GM23338 (cell line): ENCODE data around the gene PRELID1. TPM values are rescaled to one million over a fixed set of nuclear protein-coding genes. Genes with fewer than 3 reads are reported as not detected.
"Not testable (repeated sequence)": the region's sequence is repeated elsewhere in the genome, so short reads cannot be mapped to it uniquely, and the experiment has no call there.

Experiments used
- ATAC-seq: fragments of 200-7000 bp; cut with Tn5 transposase; 3 replicates; pipeline ENCODE4 v1.9.1; 2020
- DNase-seq: peaks from one replicate; pipeline ENCODE4 v3.0.0-alpha.2; 2015; ENCODE audit warnings: low spot score
- H2AFZ ChIP-seq: fragments of 200-600 bp; sonication (generic); 2 replicates; pipeline ENCODE4 v1.8.0; 2016; ENCODE audit warnings: antibody characterized with exemption, mild to moderate bottlenecking, moderate library complexity
- H3F3A ChIP-seq: fragments of 200-600 bp; sonication (generic); replicated peaks from 2 replicates; pipeline ENCODE4 v1.8.0; 2017; ENCODE audit warnings: antibody characterized with exemption, mixed run types, low read depth
- H3K27ac ChIP-seq: fragments of 200-600 bp; sonication (generic); 2 replicates; pipeline ENCODE4 v1.6.1; 2016; ENCODE audit warnings: low read depth
- H3K27me3 ChIP-seq: fragments of 200-600 bp; sonication (generic); 2 replicates; pipeline ENCODE4 v1.8.0; 2016; ENCODE audit warnings: mild to moderate bottlenecking, mixed run types, moderate library complexity; ENCODE audit not compliant: insufficient read depth
- H3K36me3 ChIP-seq: fragments of 200-600 bp; sonication (generic); 2 replicates; pipeline ENCODE4 v1.8.0; 2016; ENCODE audit warnings: mild to moderate bottlenecking; ENCODE audit not compliant: insufficient read depth
- H3K4me1 ChIP-seq: fragments of 200-600 bp; sonication (generic); 2 replicates; pipeline ENCODE4 v1.8.0; 2016; ENCODE audit warnings: mild to moderate bottlenecking, moderate library complexity; ENCODE audit not compliant: insufficient read depth
- H3K4me2 ChIP-seq: fragments of 200-600 bp; sonication (generic); 2 replicates; pipeline ENCODE4 v1.7.1; 2017; ENCODE audit warnings: mixed run types
- H3K4me3 ChIP-seq: fragments of 200-600 bp; sonication (generic); 2 replicates; pipeline ENCODE4 v1.6.1; 2016; ENCODE audit warnings: mixed run types
- H3K79me2 ChIP-seq: fragments of 200-600 bp; sonication (generic); replicated peaks from 2 replicates; pipeline ENCODE4 v1.8.0; 2017; ENCODE audit warnings: mild to moderate bottlenecking; ENCODE audit not compliant: insufficient read depth
- H3K9me2 ChIP-seq: fragments of 200-600 bp; sonication (generic); 2 replicates; pipeline ENCODE4 v1.8.0; 2017; ENCODE audit not compliant: insufficient read depth
- H4K20me1 ChIP-seq: fragments of 200-600 bp; sonication (generic); replicated peaks from 2 replicates; pipeline ENCODE4 v1.8.0; 2017; ENCODE audit warnings: mild to moderate bottlenecking; ENCODE audit not compliant: insufficient read depth
- H3K27ac Mint-ChIP-seq: 2 replicates; pipeline ENCODE4 v1.8.0; 2020; ENCODE audit warnings: inconsistent platforms, mild to moderate bottlenecking, moderate library complexity, mixed read lengths
- H3K27me3 Mint-ChIP-seq: 3 replicates; pipeline ENCODE4 v1.8.0; 2022; ENCODE audit warnings: low read depth, mild to moderate bottlenecking, moderate library complexity, mixed read lengths, inconsistent platforms; ENCODE audit not compliant: insufficient read depth, poor library complexity
- H3K36me3 Mint-ChIP-seq: 3 replicates; pipeline ENCODE4 v1.8.0; 2021; ENCODE audit warnings: low read depth, mild to moderate bottlenecking, inconsistent platforms, moderate library complexity, mixed read lengths
- H3K4me1 Mint-ChIP-seq: 3 replicates; pipeline ENCODE4 v1.8.0; 2020; ENCODE audit warnings: mild to moderate bottlenecking, inconsistent platforms, mixed read lengths
- H3K4me3 Mint-ChIP-seq: 3 replicates; pipeline ENCODE4 v1.8.0; 2021; ENCODE audit warnings: moderate library complexity, mild to moderate bottlenecking, inconsistent platforms, mixed read lengths
- H3K9me3 Mint-ChIP-seq: 3 replicates; pipeline ENCODE4 v1.8.0; 2020; ENCODE audit warnings: moderate library complexity, mild to moderate bottlenecking, inconsistent platforms, mixed read lengths
- CREB1 ChIP-seq: fragments of 250-450 bp; sonication (Bioruptor Pico); IDR thresholded peaks from 2 replicates; pipeline ENCODE4 v1.5.0; 2020; ENCODE audit warnings: low read depth, mild to moderate bottlenecking, moderate library complexity
- EZH2 ChIP-seq: fragments of 200-600 bp; sonication (generic); IDR thresholded peaks from one replicate; pipeline ENCODE4 v1.8.0; 2017; ENCODE audit warnings: antibody characterized with exemption, mild to moderate bottlenecking, low read depth; ENCODE audit not compliant: unreplicated experiment
- EZH2phosphoT487 ChIP-seq: fragments of 200-600 bp; sonication (generic); IDR thresholded peaks from one replicate; pipeline ENCODE4 v1.8.1; 2018; ENCODE audit warnings: antibody characterized with exemption; ENCODE audit not compliant: unreplicated experiment
- JUNB ChIP-seq: IDR thresholded peaks from one replicate; pipeline ENCODE4 v1.6.1; 2016; ENCODE audit warnings: antibody characterized with exemption; ENCODE audit not compliant: unreplicated experiment
- NANOG ChIP-seq: IDR thresholded peaks from 2 replicates; pipeline ENCODE4 v1.6.1; 2016; ENCODE audit warnings: antibody characterized with exemption, borderline replicate concordance
- ZNF114 ChIP-seq: fragments of 250-450 bp; sonication (Bioruptor Pico); IDR thresholded peaks from 2 replicates; pipeline ENCODE4 v1.5.0; 2020; ENCODE audit warnings: mild to moderate bottlenecking, moderate library complexity
- ZNF331 ChIP-seq: fragments of 250-450 bp; sonication (Bioruptor Pico); IDR thresholded peaks from 2 replicates; pipeline ENCODE4 v1.5.0; 2020; ENCODE audit warnings: low read depth, mild to moderate bottlenecking, moderate library complexity
- polyA plus RNA-seq: library from polyadenylated mRNA; unstranded; fragments of >200 nt; fragmentation: Nextera tagmentation; extraction: Ambion mirVana; gene quantifications from 2 replicates; pipeline ENCODE4 v1.2.1, GENCODE V29; 2016
- total RNA-seq: library from RNA; depleted of rRNA; stranded (reverse); fragments of >200 nt; shearing (Covaris generic); gene quantifications from 2 replicates; pipeline ENCODE4 v1.2.3, GENCODE V29; 2014
- TF ChIP-seq, protein P1 (sequence below), 2 experiments: fragments of 200-600 bp in 1 of 2; sonication (generic) in 1 of 2; conservative IDR thresholded peaks; 2 replicates each; pipeline versions ENCODE4 v1.5.1 to v1.6.1; 2016 to 2017; ENCODE audit warnings: antibody characterized with exemption in 2 of 2, low read depth in 2 of 2, mild to moderate bottlenecking in 2 of 2, moderate library complexity in 1 of 2
- TF ChIP-seq, protein P2 (sequence below): IDR thresholded peaks from one replicate; pipeline ENCODE4 v1.6.1; 2018; ENCODE audit warnings: antibody characterized with exemption; ENCODE audit not compliant: unreplicated experiment
- TF ChIP-seq, protein P3 (sequence below): IDR thresholded peaks from 2 replicates; pipeline ENCODE4 v1.6.1; 2016; ENCODE audit warnings: antibody characterized with exemption

PRELID1 gene
- total and polyA plus RNA-seq, 2 experiments from 2014 or later, result 328 to 349 TPM

DNA sequence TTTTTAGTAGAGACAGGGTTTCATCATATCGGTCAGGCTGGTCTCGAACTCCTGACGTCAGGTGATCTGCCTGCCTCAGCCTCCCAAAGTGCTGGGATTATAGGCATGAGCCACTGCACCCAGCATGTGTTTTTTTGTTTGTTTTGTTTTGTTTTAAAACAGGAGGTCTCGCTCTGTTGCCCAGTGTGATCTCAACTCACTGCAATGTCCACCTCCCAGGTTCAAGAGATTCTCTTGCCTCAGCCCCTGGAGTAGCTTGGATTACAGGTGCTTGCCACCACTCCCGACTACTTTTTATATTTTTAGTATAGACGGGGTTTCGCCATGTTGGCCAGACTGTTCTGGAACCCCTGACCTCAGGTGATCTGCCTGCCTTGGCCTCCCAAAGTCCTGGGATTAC is 44.9 kb upstream of the PRELID1 start:
- Histone ChIP-seq H3K79me2 (peaks cover 17% of the 10 kb centered on the region; the same call in 1 of the 2 replicates), H4K20me1 (peaks cover 40% of the 10 kb centered on the region; the same call in 1 of the 2 replicates), H3K36me3 (peaks cover 60% of the 10 kb centered on the region), H3F3A (peaks cover 29% of the 10 kb centered on the region; the same call in 1 of the 2 replicates), H3K27ac (peak overlapping the region; percentile 65)
- H3K4me2 ChIP-seq, H2AFZ ChIP-seq, H3K27me3 ChIP-seq, H3K27me3 Mint-ChIP-seq, H3K4me3 Mint-ChIP-seq, H3K4me1 Mint-ChIP-seq, ATAC-seq, H3K4me3 ChIP-seq, H3K27ac Mint-ChIP-seq, DNase-seq, H3K9me2 ChIP-seq, H3K4me1 ChIP-seq, H3K9me3 Mint-ChIP-seq: not testable (repeated sequence)
- peaks cover 94% of the 10 kb centered on the region for H3K36me3 Mint-ChIP-seq

DNA sequence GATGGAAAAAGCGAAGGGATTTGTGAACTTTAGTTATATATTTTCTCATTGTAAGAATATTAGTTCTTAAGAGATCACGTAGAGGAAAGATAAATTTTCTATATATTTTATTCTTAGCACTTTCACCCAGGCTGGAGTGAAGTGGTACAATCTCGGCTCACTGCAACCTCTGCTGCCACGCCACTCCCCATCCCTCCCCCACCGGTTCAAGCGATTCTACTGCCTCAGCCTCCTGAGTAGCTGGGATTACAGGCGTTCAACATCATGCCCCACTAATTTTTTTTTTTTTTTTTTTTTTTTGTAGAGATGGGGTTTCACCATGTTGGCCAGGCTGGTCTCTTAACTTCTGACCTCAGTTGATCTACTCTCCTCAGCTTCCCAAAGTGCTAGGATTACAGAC is 42.6 kb upstream of the PRELID1 start:
- H3K27me3 Mint-ChIP-seq, result peaks cover 6% of the 10 kb centered on the region
- H3K27ac ChIP-seq, result no peak overlapping the region
- H3K4me3 Mint-ChIP-seq, result no peak overlapping the region
- H3K4me3 ChIP-seq, result no peak overlapping the region
- 0 out of 2 replicates have a peak, but pooled peaks cover 17% of the 10 kb centered on the region for H3K79me2 ChIP-seq
- peaks cover 93% of the 10 kb centered on the region for H3K36me3 Mint-ChIP-seq
- no peaks in the 10 kb centered on the region for H3K9me3 Mint-ChIP-seq
- no peak overlapping the region for H2AFZ ChIP-seq
- DNase-seq (no peak), ATAC-seq (no peak)
- 0 out of 2 replicates have a peak, but pooled peaks cover 19% of the 10 kb centered on the region for H3F3A ChIP-seq
- peaks cover 58% of the 10 kb centered on the region for H3K36me3 ChIP-seq
- no peaks in the 10 kb centered on the region for H3K4me1 ChIP-seq
- H3K4me2 ChIP-seq, result no peak overlapping the region
- H4K20me1 ChIP-seq, result 0 out of 2 replicates have a peak, but pooled peaks cover 25% of the 10 kb centered on the region
- no peak overlapping the region for H3K27ac Mint-ChIP-seq
- TF ChIP-seq ZNF331, result no peak
- TF ChIP-seq, protein P1, sequence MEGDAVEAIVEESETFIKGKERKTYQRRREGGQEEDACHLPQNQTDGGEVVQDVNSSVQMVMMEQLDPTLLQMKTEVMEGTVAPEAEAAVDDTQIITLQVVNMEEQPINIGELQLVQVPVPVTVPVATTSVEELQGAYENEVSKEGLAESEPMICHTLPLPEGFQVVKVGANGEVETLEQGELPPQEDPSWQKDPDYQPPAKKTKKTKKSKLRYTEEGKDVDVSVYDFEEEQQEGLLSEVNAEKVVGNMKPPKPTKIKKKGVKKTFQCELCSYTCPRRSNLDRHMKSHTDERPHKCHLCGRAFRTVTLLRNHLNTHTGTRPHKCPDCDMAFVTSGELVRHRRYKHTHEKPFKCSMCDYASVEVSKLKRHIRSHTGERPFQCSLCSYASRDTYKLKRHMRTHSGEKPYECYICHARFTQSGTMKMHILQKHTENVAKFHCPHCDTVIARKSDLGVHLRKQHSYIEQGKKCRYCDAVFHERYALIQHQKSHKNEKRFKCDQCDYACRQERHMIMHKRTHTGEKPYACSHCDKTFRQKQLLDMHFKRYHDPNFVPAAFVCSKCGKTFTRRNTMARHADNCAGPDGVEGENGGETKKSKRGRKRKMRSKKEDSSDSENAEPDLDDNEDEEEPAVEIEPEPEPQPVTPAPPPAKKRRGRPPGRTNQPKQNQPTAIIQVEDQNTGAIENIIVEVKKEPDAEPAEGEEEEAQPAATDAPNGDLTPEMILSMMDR (conservative IDR thresholded peaks at IDR 0.05; ENCODE audit: low read depth in 2 of 2), result no peak
- no peaks in the 10 kb centered on the region for H3K9me2 ChIP-seq
- H3K27me3 ChIP-seq, result no peaks in the 10 kb centered on the region
- H3K4me1 Mint-ChIP-seq, result no peaks in the 10 kb centered on the region

DNA sequence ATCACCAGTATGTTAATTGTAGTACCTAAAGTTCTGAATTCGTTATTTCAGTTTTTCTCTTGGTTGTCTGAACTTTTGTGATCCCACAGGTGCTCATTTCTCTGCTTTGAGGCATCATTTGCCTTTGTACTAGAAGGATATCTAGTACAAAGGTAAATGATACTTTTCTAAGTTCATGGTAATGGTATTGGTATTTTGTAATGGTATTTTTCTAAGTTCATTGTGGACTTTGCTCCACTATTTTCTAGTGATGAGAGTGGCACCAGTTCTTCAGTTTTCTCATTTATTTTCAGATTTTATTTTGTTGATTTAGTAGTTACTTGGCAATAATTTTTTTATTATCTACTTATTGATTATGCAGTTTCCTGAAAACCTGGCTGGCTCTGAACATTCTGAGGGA is 42.1 kb upstream of the PRELID1 start:
- H3K36me3 ChIP-seq, result peaks cover 60% of the 10 kb centered on the region
- no peaks in the 10 kb centered on the region for H3K27me3 ChIP-seq
- ATAC-seq (no peak), DNase-seq (no peak)
- H3K27me3 Mint-ChIP-seq, result peaks cover 12% of the 10 kb centered on the region
- TF ChIP-seq JUNB (no peak), NANOG (no peak), ZNF114 (CRISPR knock-in tag) (no peak), EZH2phosphoT487 (no peak), CREB1 (CRISPR knock-in tag) (no peak), EZH2 (no peak)
- TF ChIP-seq, protein P1 (conservative IDR thresholded peaks at IDR 0.05; ENCODE audit: low read depth in 2 of 2), result no peak
- TF ChIP-seq, protein P2, sequence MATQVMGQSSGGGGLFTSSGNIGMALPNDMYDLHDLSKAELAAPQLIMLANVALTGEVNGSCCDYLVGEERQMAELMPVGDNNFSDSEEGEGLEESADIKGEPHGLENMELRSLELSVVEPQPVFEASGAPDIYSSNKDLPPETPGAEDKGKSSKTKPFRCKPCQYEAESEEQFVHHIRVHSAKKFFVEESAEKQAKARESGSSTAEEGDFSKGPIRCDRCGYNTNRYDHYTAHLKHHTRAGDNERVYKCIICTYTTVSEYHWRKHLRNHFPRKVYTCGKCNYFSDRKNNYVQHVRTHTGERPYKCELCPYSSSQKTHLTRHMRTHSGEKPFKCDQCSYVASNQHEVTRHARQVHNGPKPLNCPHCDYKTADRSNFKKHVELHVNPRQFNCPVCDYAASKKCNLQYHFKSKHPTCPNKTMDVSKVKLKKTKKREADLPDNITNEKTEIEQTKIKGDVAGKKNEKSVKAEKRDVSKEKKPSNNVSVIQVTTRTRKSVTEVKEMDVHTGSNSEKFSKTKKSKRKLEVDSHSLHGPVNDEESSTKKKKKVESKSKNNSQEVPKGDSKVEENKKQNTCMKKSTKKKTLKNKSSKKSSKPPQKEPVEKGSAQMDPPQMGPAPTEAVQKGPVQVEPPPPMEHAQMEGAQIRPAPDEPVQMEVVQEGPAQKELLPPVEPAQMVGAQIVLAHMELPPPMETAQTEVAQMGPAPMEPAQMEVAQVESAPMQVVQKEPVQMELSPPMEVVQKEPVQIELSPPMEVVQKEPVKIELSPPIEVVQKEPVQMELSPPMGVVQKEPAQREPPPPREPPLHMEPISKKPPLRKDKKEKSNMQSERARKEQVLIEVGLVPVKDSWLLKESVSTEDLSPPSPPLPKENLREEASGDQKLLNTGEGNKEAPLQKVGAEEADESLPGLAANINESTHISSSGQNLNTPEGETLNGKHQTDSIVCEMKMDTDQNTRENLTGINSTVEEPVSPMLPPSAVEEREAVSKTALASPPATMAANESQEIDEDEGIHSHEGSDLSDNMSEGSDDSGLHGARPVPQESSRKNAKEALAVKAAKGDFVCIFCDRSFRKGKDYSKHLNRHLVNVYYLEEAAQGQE, result no peak
- TF ChIP-seq, protein P3, sequence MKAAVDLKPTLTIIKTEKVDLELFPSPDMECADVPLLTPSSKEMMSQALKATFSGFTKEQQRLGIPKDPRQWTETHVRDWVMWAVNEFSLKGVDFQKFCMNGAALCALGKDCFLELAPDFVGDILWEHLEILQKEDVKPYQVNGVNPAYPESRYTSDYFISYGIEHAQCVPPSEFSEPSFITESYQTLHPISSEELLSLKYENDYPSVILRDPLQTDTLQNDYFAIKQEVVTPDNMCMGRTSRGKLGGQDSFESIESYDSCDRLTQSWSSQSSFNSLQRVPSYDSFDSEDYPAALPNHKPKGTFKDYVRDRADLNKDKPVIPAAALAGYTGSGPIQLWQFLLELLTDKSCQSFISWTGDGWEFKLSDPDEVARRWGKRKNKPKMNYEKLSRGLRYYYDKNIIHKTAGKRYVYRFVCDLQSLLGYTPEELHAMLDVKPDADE, result no peak
- H3K9me3 Mint-ChIP-seq, result no peaks in the 10 kb centered on the region
- no peaks in the 10 kb centered on the region for H3K9me2 ChIP-seq
- 0 out of 2 replicates have a peak, but pooled peaks cover 16% of the 10 kb centered on the region for H3F3A ChIP-seq
- H3K4me3 ChIP-seq, result no peak overlapping the region
- 0 out of 2 replicates have a peak, but pooled peaks cover 22% of the 10 kb centered on the region for H4K20me1 ChIP-seq
- no peak overlapping the region for H2AFZ ChIP-seq
- H3K4me1 ChIP-seq, result no peaks in the 10 kb centered on the region
- no peak overlapping the region for H3K27ac ChIP-seq
- no peak overlapping the region for H3K4me3 Mint-ChIP-seq
- H3K4me2 ChIP-seq, result no peak overlapping the region
- 0 out of 2 replicates have a peak, but pooled peaks cover 15% of the 10 kb centered on the region for H3K79me2 ChIP-seq
- H3K4me1 Mint-ChIP-seq, result no peaks in the 10 kb centered on the region
- H3K27ac Mint-ChIP-seq, result no peak overlapping the region
- peaks cover 93% of the 10 kb centered on the region for H3K36me3 Mint-ChIP-seq
